ENCODE data around the gene HTR1B. TPM values are rescaled to one million over a fixed set of nuclear protein-coding genes. Genes with fewer than 3 reads are reported as not detected.

HTR1B gene
- total and polyA plus RNA-seq, 10 of the 15 experiments (the other 5 are each of a cell fraction or from before 2014, with no cell fraction given) = 0.98 TPM; not detected in 9

DNA sequence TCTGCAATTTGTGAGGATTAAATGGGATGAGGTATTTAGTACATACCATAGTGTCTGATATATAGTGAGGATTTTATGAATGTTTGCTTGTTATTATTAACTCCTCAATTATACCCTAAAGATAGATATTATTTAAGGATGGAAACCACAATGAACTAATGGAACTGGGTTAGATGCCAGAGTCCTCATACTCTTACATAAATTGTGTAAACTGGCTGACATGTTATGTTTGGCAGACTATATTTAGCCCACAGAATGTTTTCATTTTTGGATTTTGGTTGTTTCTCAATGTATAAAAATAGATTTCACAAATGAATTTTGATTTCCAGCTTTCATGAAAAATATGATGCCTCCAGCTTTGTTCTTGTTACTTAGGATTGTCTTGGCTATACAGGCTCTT is 37.6 kb downstream of the HTR1B start:
- Histone ChIP-seq H3K9ac (ENCODE audit: control insufficient read depth, insufficient read depth, low read length) (no peak overlapping the region), H3K9me3 (replicated peaks; ENCODE audit: control insufficient read depth, insufficient read depth, low read length) (no peaks in the 10 kb centered on the region), H3K4me3 (no peak overlapping the region), H3K36me3 (ENCODE audit: control insufficient read depth in 2 of 2, insufficient read depth in 2 of 2, low read length in 1 of 2) (no peaks in the 10 kb centered on the region), H4K20me1 (ENCODE audit: control insufficient read depth, insufficient read depth) (no peaks in the 10 kb centered on the region), H3K79me2 (ENCODE audit: control insufficient read depth, insufficient read depth, low read length) (no peaks in the 10 kb centered on the region), H3K4me2 (ENCODE audit: control insufficient read depth, insufficient read depth) (no peak overlapping the region), H3K4me1 (ENCODE audit: control insufficient read depth, insufficient read depth, low read length) (no peaks in the 10 kb centered on the region), H3K27ac (ENCODE audit: control insufficient read depth, insufficient read depth) (no peak overlapping the region), H2AFZ (ENCODE audit: control insufficient read depth, low read depth, low read length) (no peak overlapping the region), H3K27me3 (replicated peaks in 1 of 2; ENCODE audit: control insufficient read depth in 2 of 2, insufficient read depth in 2 of 2, low read length in 1 of 2) (no peaks in the 10 kb centered on the region)
- RAD21 ChIA-PET (ENCODE audit: unreplicated experiment) = no interaction called here
- POLR2A ChIA-PET = interaction anchor here (0.5 kb wide), 1 partner anchor 10 kb away, joined by 3 read pairs; no protein-coding TSS in a partner anchor
- SMC1A ChIA-PET (ENCODE audit: uncharacterized antibody, unreplicated experiment) = interaction anchor here (1.4 to 3.1 kb wide), 3 partner anchors 8 to 65 kb away, joined by 3 to 8 read pairs (median 5); no protein-coding TSS in a partner anchor
- intact Hi-C loops (cut with micrococcal nuclease; ENCODE audit: unreplicated experiment) = no loop called here
- DNase-seq (ENCODE audit: low read depth, low spot score) = no peak
- ATAC-seq = no peak
- no TSS peak for BruUV-seq (replicated peaks)
- in situ Hi-C loops (cut with MboI) = no loop called here
- no peak for FAIRE-seq
- CTCF ChIA-PET = interaction anchor here (1.3 kb wide), 1 partner anchor 8 kb away, joined by 3 read pairs; no protein-coding TSS in a partner anchor
- TF ChIP-seq NRF1 (conservative IDR thresholded peaks at IDR 0.05; ENCODE audit: low read depth, low read length) (no peak), RUNX3 (IDR thresholded peaks at IDR 0.05; ENCODE audit: low read length) (no peak), NR2C2 (IDR thresholded peaks at IDR 0.05; ENCODE audit: borderline replicate concordance, control insufficient read depth, insufficient read length, low read depth) (no peak)
- TF ChIP-seq, protein P1, sequence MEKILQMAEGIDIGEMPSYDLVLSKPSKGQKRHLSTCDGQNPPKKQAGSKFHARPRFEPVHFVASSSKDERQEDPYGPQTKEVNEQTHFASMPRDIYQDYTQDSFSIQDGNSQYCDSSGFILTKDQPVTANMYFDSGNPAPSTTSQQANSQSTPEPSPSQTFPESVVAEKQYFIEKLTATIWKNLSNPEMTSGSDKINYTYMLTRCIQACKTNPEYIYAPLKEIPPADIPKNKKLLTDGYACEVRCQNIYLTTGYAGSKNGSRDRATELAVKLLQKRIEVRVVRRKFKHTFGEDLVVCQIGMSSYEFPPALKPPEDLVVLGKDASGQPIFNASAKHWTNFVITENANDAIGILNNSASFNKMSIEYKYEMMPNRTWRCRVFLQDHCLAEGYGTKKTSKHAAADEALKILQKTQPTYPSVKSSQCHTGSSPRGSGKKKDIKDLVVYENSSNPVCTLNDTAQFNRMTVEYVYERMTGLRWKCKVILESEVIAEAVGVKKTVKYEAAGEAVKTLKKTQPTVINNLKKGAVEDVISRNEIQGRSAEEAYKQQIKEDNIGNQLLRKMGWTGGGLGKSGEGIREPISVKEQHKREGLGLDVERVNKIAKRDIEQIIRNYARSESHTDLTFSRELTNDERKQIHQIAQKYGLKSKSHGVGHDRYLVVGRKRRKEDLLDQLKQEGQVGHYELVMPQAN (conservative IDR thresholded peaks at IDR 0.05) = no peak
- TF ChIP-seq, protein P2, sequence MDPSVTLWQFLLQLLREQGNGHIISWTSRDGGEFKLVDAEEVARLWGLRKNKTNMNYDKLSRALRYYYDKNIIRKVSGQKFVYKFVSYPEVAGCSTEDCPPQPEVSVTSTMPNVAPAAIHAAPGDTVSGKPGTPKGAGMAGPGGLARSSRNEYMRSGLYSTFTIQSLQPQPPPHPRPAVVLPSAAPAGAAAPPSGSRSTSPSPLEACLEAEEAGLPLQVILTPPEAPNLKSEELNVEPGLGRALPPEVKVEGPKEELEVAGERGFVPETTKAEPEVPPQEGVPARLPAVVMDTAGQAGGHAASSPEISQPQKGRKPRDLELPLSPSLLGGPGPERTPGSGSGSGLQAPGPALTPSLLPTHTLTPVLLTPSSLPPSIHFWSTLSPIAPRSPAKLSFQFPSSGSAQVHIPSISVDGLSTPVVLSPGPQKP (IDR thresholded peaks at IDR 0.05; ENCODE audit: low read depth, low read length) = no peak
- TF ChIP-seq, protein P3, sequence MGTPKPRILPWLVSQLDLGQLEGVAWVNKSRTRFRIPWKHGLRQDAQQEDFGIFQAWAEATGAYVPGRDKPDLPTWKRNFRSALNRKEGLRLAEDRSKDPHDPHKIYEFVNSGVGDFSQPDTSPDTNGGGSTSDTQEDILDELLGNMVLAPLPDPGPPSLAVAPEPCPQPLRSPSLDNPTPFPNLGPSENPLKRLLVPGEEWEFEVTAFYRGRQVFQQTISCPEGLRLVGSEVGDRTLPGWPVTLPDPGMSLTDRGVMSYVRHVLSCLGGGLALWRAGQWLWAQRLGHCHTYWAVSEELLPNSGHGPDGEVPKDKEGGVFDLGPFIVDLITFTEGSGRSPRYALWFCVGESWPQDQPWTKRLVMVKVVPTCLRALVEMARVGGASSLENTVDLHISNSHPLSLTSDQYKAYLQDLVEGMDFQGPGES (IDR thresholded peaks at IDR 0.05) = no peak
- TF ChIP-seq, protein P4, sequence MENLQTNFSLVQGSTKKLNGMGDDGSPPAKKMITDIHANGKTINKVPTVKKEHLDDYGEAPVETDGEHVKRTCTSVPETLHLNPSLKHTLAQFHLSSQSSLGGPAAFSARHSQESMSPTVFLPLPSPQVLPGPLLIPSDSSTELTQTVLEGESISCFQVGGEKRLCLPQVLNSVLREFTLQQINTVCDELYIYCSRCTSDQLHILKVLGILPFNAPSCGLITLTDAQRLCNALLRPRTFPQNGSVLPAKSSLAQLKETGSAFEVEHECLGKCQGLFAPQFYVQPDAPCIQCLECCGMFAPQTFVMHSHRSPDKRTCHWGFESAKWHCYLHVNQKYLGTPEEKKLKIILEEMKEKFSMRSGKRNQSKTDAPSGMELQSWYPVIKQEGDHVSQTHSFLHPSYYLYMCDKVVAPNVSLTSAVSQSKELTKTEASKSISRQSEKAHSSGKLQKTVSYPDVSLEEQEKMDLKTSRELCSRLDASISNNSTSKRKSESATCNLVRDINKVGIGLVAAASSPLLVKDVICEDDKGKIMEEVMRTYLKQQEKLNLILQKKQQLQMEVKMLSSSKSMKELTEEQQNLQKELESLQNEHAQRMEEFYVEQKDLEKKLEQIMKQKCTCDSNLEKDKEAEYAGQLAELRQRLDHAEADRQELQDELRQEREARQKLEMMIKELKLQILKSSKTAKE (IDR thresholded peaks at IDR 0.05; ENCODE audit: low read depth, poor library complexity, severe bottlenecking) = no peak
- TF ChIP-seq, protein P5, sequence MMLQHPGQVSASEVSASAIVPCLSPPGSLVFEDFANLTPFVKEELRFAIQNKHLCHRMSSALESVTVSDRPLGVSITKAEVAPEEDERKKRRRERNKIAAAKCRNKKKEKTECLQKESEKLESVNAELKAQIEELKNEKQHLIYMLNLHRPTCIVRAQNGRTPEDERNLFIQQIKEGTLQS (IDR thresholded peaks at IDR 0.05; ENCODE audit: borderline replicate concordance, extremely low read depth, low read depth, low read length) = no peak
- TF ChIP-seq, protein P6, sequence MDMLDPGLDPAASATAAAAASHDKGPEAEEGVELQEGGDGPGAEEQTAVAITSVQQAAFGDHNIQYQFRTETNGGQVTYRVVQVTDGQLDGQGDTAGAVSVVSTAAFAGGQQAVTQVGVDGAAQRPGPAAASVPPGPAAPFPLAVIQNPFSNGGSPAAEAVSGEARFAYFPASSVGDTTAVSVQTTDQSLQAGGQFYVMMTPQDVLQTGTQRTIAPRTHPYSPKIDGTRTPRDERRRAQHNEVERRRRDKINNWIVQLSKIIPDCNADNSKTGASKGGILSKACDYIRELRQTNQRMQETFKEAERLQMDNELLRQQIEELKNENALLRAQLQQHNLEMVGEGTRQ (IDR thresholded peaks at IDR 0.05; ENCODE audit: borderline replicate concordance, low read depth, low read length) = no peak
- TF ChIP-seq, protein P7, sequence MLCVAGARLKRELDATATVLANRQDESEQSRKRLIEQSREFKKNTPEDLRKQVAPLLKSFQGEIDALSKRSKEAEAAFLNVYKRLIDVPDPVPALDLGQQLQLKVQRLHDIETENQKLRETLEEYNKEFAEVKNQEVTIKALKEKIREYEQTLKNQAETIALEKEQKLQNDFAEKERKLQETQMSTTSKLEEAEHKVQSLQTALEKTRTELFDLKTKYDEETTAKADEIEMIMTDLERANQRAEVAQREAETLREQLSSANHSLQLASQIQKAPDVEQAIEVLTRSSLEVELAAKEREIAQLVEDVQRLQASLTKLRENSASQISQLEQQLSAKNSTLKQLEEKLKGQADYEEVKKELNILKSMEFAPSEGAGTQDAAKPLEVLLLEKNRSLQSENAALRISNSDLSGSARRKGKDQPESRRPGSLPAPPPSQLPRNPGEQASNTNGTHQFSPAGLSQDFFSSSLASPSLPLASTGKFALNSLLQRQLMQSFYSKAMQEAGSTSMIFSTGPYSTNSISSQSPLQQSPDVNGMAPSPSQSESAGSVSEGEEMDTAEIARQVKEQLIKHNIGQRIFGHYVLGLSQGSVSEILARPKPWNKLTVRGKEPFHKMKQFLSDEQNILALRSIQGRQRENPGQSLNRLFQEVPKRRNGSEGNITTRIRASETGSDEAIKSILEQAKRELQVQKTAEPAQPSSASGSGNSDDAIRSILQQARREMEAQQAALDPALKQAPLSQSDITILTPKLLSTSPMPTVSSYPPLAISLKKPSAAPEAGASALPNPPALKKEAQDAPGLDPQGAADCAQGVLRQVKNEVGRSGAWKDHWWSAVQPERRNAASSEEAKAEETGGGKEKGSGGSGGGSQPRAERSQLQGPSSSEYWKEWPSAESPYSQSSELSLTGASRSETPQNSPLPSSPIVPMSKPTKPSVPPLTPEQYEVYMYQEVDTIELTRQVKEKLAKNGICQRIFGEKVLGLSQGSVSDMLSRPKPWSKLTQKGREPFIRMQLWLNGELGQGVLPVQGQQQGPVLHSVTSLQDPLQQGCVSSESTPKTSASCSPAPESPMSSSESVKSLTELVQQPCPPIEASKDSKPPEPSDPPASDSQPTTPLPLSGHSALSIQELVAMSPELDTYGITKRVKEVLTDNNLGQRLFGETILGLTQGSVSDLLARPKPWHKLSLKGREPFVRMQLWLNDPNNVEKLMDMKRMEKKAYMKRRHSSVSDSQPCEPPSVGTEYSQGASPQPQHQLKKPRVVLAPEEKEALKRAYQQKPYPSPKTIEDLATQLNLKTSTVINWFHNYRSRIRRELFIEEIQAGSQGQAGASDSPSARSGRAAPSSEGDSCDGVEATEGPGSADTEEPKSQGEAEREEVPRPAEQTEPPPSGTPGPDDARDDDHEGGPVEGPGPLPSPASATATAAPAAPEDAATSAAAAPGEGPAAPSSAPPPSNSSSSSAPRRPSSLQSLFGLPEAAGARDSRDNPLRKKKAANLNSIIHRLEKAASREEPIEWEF (IDR thresholded peaks at IDR 0.05; ENCODE audit: insufficient replicate concordance, low read depth, low read length) = no peak
